SK-N-SH (cell line): ENCODE measurements around the gene ZC3H10.

Experiments
- CTCF ChIP-seq: fragments of 200-600 bp; sonication (generic); IDR thresholded peaks from 2 replicates; pipeline ENCODE4 v1.6.1; 2017; ENCODE audit warnings: antibody characterized with exemption, mild to moderate bottlenecking, moderate library complexity
- EP300 ChIP-seq, 2 experiments: IDR thresholded peaks; 2 replicates each; pipeline versions ENCODE4 v1.4.0 to v1.6.1; 2012; ENCODE audit warnings: borderline replicate concordance in 1 of 2, low read depth in 1 of 2, low read length in 1 of 2
- EZH2phosphoT487 ChIP-seq: fragments of 200-600 bp; sonication (generic); IDR thresholded peaks from 2 replicates; pipeline ENCODE4 v1.6.1; 2017; ENCODE audit warnings: low read depth, mixed run types, mild to moderate bottlenecking, antibody characterized with exemption, moderate library complexity, borderline replicate concordance
- FOXJ3 ChIP-seq: sonication (generic); formaldehyde crosslinking; IDR thresholded peaks from 2 replicates; pipeline ENCODE4 v1.5.1; 2020; ENCODE audit warnings: mild to moderate bottlenecking, missing genetic modification reagents
- GABPA ChIP-seq: IDR thresholded peaks from 2 replicates; pipeline ENCODE4 v1.4.0; 2012; ENCODE audit warnings: low read depth, mild to moderate bottlenecking
- MAX ChIP-seq: IDR thresholded peaks from 2 replicates; pipeline ENCODE4 v1.4.0; 2012; ENCODE audit warnings: low read depth
- RAD21 ChIP-seq: IDR thresholded peaks from 2 replicates; pipeline ENCODE4 v1.6.1; 2012; ENCODE audit warnings: mild to moderate bottlenecking, low read length
- REST ChIP-seq: IDR thresholded peaks from 2 replicates; pipeline ENCODE4 v1.6.1; 2012; ENCODE audit warnings: mild to moderate bottlenecking, low read depth, low read length, moderate library complexity
- SMC3 ChIP-seq: IDR thresholded peaks from 2 replicates; pipeline ENCODE4 v1.6.1; 2012; ENCODE audit warnings: low read depth, low read length, improper control_type of control experiment
- TAF1 ChIP-seq: IDR thresholded peaks from 2 replicates; pipeline ENCODE4 v1.6.1; 2012; ENCODE audit warnings: low read depth, mild to moderate bottlenecking, low read length, moderate library complexity, borderline replicate concordance
- ZBTB33 ChIP-seq: IDR thresholded peaks from 2 replicates; pipeline ENCODE4 v1.4.0; 2012; ENCODE audit warnings: low read depth, borderline replicate concordance

GRCh38 chr12:56153678-56154065 is 35.6 kb downstream of the ZC3H10 start:
- TF ChIP-seq CTCF (no peak), TAF1 (no peak), MAX (no peak), REST (no peak), EP300 (IDR thresholded peaks at IDR 0.05; ENCODE audit: borderline replicate concordance in 1 of 2, low read depth in 1 of 2, low read length in 1 of 2) (no peak), ZBTB33 (no peak), GABPA (no peak), FOXJ3 (CRISPR knock-in tag) (no peak), SMC3 (no peak), EZH2phosphoT487 (no peak), RAD21 (no peak)
